Activated CD4-positive, alpha-beta T cell treated with anti-CD3 and anti-CD28 coated beads, Interleukin-2, amount 50 U/mL, for 1 hour (primary cell): ENCODE measurements around the gene ERC2.
"Not testable (repeated sequence)": the region's sequence is repeated elsewhere in the genome, so short reads cannot be mapped to it uniquely, and the experiment has no call there.

ENCODE experiments used
- DNase-seq: peaks from one replicate; pipeline ENCODE4 v3.0.0-alpha.2; 2020

The ERC2 gene

DNA sequence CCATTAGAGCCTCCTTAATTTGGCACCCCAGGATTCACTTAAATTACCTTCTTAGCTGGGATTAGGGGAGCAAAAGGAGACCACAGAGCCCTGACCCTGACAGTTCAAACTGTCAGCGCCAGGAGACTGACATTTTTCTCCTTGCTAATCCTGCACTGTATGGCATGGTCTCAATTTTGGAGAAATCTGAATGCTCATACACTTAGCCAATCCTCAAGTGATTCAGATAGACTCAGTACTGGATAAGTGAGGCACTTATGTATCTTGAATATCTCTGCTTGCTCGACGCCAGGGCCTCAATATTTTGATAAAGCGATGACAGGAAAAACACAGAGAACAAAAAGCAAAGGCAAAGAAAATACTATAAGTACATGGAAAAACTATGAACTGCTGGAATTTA lies 605.2 kb downstream of the ERC2 start:
- DNase-seq: no peak

- DNase-seq: no peak
These were observed 608.1 kb downstream of the ERC2 start for GRCh38 chr3:55860049-55860721.

GRCh38 chr3:55859305-55859704 lies 609.0 kb downstream of the ERC2 start:
- DNase-seq: no peak

DNA sequence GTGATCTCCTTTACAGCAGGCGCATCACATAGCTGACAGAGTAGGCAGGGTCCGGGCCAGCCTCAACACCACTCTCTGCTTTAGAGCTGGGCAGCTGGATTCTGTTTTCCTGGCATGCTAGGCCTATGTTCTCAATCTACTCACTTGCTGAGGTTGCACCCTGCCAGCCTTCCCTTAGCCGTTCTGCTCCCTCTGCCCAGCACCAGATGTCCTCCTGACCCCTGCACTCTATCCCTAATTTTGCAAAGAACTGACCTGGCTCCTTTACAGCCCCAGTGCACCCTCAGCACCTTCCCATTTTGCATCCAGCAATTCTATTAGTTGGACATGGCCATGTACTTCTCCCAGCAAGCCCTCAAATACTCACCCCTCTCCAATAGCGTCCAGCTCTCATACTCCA lies 609.5 kb downstream of the ERC2 start:
- no peak for DNase-seq

DNA sequence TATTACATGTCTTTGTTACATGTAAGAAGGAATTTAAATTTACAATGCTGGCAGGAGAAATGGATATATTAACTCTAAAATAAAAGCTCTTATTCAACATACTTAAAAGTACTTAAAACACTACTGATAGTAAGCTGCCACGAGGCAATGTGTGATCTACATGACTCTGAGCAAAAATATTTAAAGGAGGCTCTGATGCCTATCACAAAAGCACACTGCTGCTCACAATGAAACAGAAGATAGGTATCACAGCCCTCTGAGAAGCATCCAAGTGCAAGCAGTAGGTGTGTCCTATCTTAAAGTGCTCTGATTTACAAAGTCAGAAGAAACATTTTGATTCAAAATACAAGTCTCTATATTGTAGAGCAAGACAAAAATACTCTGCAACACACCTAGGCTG lies 610.0 kb downstream of the ERC2 start:
- DNase-seq: no peak

DNA sequence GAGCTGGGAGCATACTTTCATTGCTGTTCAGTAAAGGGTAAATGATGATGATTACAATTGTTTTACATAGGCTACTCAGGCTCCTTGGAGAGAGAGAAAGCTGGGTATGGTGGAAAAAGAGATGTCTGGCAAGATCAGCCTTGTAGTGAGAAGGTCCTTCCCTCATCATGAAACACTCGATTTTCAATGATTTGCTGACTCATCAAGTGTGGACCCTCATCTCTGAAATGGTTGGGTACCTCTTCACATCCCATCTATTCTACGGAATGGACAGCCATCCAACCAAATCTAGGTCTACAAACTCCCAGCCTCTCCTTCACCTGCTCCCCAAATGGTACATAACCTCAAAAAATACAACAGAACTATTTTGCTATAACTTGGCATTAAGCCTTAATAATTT lies 610.6 kb downstream of the ERC2 start:
- no peak for DNase-seq

- no peak for DNase-seq
These were observed 613.0 kb downstream of the ERC2 start for GRCh38 chr3:55855311-55855710.

- DNase-seq: no peak
These were observed 613.8 kb downstream of the ERC2 start for GRCh38 chr3:55854494-55854893.

- no peak for DNase-seq
These were observed 615.9 kb downstream of the ERC2 start for GRCh38 chr3:55852326-55852725.

DNA sequence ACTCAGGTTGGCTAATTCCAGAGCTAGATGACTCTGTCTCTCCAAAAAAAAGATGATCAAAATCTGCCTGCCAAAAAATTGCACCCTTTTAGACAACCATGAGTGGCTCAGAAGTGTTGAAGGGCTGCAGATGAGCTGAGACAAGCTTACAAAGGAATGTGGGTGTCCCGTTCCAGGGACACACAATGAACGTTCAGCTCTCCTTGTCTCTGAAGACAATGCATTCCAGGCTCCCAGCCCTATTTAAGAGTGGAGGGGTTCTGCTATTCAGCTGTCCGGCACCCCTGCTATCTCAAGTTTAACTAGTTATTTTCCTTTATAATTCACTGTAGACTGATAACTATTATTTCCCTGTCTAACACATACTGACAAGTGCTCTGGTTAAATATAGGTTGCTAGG lies 626.1 kb downstream of the ERC2 start:
- no peak for DNase-seq

DNA sequence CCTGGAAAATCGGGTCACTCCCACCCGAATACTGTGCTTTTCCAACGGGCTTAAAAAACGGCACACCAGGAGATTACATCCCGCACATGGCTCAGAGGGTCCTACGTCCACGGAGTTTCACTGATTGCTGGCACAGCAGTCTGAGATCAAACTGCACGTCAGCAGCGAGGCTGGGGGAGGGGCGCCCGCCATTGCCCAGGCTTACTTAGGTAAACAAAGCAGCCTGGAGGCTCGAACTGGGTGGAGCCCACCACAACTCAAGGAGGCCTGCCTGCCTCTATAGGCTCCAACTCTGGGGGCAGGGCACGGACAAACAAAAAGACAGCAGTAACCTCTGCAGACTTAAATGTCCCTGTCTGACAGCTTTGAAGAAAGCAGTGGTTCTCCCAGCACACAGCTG lies 636.4 kb downstream of the ERC2 start:
- DNase-seq: not testable (repeated sequence)

DNA sequence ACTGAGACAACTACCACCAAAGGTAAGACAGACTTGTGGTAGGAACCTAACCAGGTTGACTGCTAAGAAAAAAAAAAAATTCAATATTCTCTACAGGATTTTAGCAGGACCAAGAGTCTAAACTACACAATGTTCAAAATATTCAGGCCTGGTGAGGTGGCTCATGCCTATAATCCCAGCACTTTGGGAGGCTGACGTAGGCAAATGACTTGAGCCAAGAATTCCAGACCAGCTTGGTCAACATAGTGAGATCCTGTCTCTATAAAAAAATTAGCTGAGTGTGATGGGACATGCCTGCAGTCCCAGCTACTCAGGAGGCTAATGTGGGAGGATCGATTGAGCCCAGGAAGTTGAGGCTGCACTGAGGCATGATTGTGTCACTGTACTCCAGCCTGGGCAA lies 639.6 kb downstream of the ERC2 start:
- DNase-seq: no peak

DNA sequence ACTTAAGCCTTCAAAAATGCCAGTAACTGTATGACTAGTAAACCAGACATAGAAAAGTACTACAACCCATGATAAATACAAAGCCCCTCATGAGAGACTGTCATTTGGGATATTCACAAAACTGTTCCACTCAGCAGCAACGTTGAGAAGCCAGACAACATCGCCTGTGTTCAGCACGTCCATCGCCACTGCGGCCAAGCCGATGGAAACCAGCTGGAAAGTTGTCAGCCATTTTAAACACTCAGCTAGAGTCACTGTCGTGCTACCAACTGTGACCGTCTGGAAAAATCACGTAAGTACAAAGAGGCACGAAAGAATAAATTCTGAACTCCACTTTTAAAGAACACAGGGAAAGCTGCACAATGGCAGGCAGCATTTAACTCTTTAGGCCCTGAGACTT lies 640.5 kb downstream of the ERC2 start:
- DNase-seq: no peak

DNA sequence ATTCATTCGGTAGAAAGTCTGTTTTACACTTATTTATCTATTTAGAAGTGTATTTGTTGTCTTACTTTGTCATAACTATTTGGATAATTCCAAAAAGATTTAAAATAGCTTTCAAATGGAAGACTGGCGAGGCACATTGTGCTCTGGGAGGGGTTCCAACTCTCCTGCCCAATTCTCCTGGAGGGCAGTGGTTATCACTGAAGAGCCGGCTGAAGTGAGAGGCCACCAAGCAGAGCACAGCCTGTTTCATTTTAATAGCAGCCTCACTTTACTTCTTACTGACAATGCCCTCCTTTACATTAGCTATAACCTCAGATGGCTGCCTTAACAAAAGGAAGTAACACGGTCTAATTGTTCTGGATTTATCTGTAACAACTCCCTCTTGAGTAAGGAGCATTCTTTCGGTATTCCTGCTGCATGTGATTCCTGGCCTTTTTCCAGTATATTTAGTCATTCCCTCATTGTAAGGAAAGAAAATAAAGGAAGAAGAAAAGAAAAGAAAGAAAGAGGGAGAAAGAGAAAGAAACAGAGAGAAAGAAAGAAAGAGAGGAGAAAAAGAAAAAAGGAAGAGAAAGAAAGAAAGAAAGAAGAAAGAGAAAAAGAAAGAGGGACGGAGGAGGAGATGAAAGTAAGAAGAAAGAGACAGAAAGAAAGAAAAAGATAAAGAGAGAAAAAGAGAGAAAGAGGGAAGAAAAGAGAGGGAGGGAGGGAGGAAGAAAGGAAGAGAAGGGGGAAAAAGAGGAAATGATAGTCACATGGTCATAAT lies 641.4 kb downstream of the ERC2 start:
- DNase-seq: no peak

- no peak for DNase-seq
These were observed 642.2 kb downstream of the ERC2 start for GRCh38 chr3:55826097-55826496.

DNA sequence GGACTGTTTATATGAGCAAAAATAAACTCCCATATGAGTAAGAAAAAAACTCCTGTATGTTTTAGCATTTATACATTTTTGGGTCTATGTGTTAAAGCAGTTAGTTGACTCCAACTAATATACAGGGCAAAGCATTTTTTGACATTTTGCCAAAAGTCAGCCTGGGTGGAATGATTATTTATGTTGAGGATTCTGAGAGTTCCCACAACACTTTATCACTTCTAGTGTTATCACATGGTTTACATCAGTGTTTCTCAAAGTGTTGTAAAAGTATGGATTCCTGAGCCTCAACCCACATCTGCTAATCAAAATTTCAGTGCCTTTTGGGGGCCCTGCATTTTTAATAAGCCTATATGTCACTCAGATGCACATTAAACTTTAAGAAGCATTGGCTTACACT lies 643.9 kb downstream of the ERC2 start:
- no peak for DNase-seq

- DNase-seq: no peak
These were observed 644.4 kb downstream of the ERC2 start for GRCh38 chr3:55823829-55824228.

- DNase-seq: no peak
These were observed 645.3 kb downstream of the ERC2 start for GRCh38 chr3:55823001-55823400.

DNA sequence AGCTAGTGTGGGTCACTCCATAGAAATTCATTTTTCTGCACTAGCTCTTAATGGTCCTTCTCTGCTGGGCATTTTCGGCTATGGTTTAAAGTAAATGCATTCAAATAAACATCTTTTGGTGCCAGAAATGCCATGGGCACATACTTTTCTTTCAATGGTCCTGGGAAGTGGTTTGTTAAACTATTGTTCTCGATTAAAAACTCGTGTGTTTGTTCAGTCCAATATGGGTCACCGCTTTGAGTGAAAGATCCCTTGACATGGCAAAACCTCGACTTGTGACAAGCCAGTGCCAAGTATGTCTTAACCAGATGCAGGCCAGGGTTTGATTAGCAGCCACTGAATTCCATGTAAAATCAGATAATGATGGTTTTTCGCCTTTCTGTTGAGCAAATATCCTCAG lies 649.3 kb downstream of the ERC2 start:
- no peak for DNase-seq

DNA sequence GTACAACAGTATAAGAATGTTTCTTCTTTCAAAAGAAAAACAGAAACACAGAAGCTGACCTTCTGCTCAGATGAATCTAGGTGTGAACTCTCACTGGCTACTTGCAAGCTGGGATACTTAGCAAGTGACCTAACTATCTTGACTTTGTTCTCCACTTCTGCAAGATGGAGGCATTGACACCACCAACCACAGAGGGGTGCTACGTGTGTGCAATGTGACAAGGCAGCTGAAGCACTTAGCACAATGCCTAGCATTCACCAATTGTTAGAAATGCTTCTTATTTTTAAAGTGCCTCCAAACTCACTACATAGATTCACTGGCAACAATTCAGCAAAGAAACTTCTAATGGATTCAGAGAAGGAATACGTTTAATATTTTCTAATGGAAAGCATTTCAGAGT lies 649.8 kb downstream of the ERC2 start:
- no peak for DNase-seq

DNA sequence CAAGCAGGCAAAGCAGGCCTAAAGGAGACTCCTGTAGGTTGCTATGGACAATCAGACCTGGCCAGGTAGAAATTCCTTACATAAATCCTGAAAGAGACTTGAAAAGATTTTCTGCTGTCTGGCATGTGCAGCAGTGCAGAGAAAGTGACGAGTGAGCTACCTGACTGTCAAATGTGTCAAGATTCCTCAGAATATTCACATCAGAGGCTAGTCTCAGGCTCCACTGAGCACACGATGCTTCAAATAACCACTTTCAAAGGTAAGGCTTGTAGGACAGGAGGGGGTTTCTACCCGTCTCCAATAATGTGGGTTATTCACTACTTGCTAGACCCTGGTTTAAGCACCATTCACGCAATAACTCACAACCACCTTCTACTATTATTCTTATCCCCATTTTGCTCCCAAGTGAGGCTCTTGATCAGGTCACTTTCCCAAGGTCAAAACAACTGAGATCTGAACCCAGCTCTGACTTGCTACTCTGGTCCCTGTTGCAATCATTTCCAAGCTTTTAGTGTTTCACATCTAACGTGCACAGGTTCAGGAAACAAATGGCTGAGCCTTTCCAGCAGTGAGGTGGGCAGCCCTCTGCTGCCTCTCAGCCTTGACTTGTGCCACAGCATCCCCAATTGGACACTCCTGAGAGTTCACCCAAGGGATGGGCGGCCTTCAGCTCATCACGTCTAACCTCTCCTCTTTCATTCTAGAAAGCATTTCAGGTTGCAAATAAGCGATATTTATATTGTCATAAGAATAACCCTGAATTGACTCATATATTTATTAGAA lies 651.3 kb downstream of the ERC2 start:
- no peak for DNase-seq

DNA sequence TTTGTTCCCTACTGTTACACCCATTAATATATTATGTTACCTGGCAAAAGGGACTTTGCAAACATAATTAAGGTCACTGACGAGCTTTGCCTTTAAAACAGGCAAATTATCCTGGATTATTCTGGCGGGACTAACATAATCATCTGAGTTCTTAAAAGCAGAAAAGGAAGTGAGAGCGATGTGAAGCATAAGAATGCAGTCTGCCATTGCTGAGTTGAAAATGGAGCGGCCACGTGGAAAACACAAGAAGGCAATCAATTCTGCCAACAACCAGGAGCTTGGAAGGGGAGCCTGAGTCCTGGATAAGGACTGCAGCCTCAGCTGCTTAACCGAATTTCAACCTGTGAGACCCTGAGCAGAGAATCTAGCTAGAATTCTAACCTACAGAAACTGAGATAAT lies 653.0 kb downstream of the ERC2 start:
- DNase-seq: no peak

DNA sequence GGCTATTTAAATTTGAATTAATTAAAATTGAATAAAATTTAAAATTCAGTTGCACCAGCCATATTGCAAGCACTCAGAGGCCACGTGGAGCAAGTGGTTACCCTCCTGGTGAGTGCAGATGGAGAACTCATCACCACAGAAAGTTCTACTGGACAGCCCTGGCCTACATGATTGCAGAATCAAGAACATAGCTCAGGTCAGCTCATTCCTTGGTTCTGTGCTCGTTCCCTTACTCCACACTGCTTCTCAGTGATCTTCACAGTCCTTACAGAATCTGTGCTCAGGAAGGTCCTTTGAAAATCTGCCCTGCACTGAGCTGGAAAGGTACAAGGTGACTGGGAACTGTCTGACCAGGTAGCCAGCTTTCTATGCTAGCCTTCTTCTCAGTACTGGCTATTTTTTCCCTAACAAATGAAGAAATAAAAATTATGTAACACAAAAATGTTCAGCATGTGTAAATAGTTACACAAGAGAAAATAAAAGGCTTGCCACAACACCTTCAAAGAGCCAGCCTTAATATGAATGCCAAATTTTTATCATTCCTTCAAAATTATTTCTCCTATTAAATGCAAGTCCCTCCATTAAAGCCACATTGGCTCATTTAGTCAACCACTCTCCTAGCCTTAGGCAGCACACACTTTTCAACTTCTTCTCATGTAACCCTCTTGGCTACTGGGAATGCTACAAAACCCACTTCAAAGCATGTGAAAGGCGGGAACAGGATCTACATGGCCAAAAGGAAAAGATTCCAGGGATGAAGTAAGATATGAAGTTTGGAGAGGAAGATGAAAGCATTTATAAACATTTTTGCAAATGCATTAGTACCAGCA lies 654.8 kb downstream of the ERC2 start:
- no peak for DNase-seq
